Measurements from ENCODE around the gene NPHP1. TPM values are rescaled to one million over a fixed set of nuclear protein-coding genes. Genes with fewer than 3 reads are reported as not detected.
"Not testable (repeated sequence)": the region's sequence is repeated elsewhere in the genome, so short reads cannot be mapped to it uniquely, and the experiment has no call there.

NPHP1 gene
- total and polyA plus RNA-seq, 3 experiments from 2014 or later = 1.0 to 2.5 (median 1.9) TPM

DNA sequence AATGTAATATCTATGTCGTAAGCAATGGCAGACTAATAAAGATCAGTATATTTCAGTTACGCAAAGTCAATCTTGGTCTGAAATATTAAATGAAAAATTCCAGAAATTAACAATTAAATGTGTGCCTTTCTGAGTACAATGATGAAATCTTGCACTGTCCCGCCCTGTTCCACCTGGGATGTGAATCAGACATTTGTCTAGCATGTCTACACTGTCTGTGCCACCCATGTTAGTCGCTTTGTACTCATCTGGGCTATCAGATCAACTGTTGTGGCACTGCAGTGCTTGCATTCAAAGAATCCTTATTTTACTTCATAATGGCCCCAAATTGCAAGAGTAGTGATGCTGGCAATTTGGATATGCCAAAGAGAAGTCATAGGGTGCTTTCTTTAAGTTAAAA, 114.6 kb downstream of the NPHP1 start:
- H3K27ac ChIP-seq (ENCODE audit: low read depth, low read length); CTCF ChIA-PET; H3K36me3 ChIP-seq (ENCODE audit: insufficient read depth, low read length); H3K4me3 ChIP-seq (ENCODE audit: low read length); H3K36me3 Mint-ChIP-seq; H3K27me3 Mint-ChIP-seq; H3K9me3 Mint-ChIP-seq; H3K4me1 Mint-ChIP-seq; H3K27ac Mint-ChIP-seq; DNase-seq; H3K27me3 ChIP-seq (ENCODE audit: insufficient read depth, low read length, poor library complexity, severe bottlenecking); H3K4me3 Mint-ChIP-seq; POLR2A ChIA-PET; H3K9me3 ChIP-seq (ENCODE audit: low read length); H3K4me1 ChIP-seq (ENCODE audit: insufficient read depth, low read length): not testable (repeated sequence)

DNA sequence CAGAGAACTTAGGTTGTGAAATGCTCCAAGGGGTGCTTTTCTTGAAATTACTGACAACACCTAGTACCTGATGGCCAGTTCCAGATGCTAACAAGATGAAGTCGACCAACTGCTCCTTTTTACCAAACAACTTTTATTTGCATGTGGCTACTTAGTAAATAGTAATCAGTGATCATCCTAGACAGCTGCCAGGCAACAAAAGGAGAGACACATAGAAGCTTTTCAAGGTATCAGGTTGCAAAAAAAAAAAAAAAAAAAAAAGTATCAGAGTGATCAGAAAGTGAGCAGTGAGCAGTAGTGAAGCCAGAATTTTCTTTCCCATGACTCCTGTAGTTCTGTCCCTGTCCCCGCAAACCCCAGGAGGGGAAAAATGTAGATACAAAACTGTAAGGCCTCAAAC, 121.1 kb downstream of the NPHP1 start:
- H3K27me3 Mint-ChIP-seq; H3K9me3 ChIP-seq (ENCODE audit: low read length); DNase-seq; H3K36me3 ChIP-seq (ENCODE audit: insufficient read depth, low read length); H3K4me1 ChIP-seq (ENCODE audit: insufficient read depth, low read length); H3K36me3 Mint-ChIP-seq; H3K4me1 Mint-ChIP-seq; H3K4me3 Mint-ChIP-seq; H3K27ac ChIP-seq (ENCODE audit: low read depth, low read length); H3K4me3 ChIP-seq (ENCODE audit: low read length); H3K27ac Mint-ChIP-seq; H3K27me3 ChIP-seq (ENCODE audit: insufficient read depth, low read length, poor library complexity, severe bottlenecking); CTCF ChIA-PET; H3K9me3 Mint-ChIP-seq; POLR2A ChIA-PET: not testable (repeated sequence)

DNA sequence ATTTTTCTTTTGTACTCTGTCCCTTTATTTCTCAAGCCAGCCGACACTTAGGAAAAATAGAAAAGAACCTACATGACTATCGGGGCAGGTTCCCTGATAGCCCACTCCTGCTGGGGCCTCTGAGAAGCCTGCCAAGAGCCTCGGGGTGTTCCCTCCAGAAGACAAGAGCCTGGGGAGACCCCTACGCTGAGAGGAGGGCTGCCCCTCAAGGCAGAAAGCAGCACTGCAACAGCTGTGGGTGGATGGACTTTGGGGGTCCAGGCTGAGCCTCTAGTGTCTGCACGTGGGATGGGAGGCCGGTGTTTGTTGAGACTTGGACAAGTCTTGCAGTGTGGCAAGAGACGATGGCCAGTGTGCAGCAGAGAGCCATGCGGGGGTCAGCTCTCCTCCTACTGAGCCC, 121.7 kb downstream of the NPHP1 start:
- H3K27ac Mint-ChIP-seq; DNase-seq; H3K27ac ChIP-seq (ENCODE audit: low read depth, low read length); H3K4me3 Mint-ChIP-seq; H3K4me1 ChIP-seq (ENCODE audit: insufficient read depth, low read length); CTCF ChIA-PET; H3K9me3 ChIP-seq (ENCODE audit: low read length); H3K27me3 ChIP-seq (ENCODE audit: insufficient read depth, low read length, poor library complexity, severe bottlenecking); H3K4me3 ChIP-seq (ENCODE audit: low read length); H3K36me3 Mint-ChIP-seq; H3K27me3 Mint-ChIP-seq; H3K36me3 ChIP-seq (ENCODE audit: insufficient read depth, low read length); H3K9me3 Mint-ChIP-seq; H3K4me1 Mint-ChIP-seq; POLR2A ChIA-PET: not testable (repeated sequence)

DNA sequence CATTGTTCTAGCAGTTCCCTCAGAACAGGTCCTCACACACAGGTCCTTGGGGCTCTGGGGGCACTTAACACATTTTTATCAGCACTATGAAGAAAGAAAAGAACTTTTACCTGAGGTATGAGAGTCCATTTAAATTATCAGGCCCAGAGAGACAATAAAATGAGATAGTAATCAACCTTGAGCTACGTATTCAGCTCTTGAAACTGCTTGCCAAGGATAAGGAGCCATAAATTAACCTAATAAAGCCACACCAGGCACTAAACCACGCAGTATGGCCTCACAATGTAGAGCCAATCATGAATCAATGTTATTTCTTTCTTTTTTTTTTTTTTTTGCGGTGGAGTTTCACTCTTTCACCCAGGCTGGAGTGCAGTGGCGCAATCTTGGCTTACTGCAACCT, 126.7 kb downstream of the NPHP1 start:
- not testable (repeated sequence) for DNase-seq; H3K36me3 ChIP-seq (ENCODE audit: insufficient read depth, low read length); H3K4me1 Mint-ChIP-seq

DNA sequence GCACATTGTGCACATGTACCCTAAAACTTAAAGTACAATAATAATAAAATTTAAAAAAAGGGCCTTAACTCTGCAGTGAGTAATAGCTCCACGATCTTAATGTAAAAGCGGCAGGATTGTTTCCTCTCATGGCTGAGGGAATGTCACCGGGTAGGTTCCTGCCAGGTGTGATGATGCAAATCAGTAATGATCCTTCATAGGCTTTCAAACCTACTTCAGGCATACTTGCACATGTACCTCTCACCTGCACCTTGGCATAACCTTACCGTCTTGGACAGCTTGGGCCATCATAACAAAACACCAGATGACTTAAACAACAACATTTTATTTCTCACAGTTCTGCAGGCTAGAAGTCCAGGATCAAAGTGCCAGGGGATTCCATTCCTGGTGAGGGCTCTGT, 128.9 kb downstream of the NPHP1 start:
- H3K9me3 Mint-ChIP-seq; H3K36me3 Mint-ChIP-seq; H3K9me3 ChIP-seq (ENCODE audit: low read length); H3K27ac Mint-ChIP-seq; CTCF ChIA-PET; H3K4me3 ChIP-seq (ENCODE audit: low read length); H3K4me3 Mint-ChIP-seq; H3K36me3 ChIP-seq (ENCODE audit: insufficient read depth, low read length); POLR2A ChIA-PET; H3K27ac ChIP-seq (ENCODE audit: low read depth, low read length); DNase-seq; H3K27me3 Mint-ChIP-seq; H3K4me1 ChIP-seq (ENCODE audit: insufficient read depth, low read length); H3K27me3 ChIP-seq (ENCODE audit: insufficient read depth, low read length, poor library complexity, severe bottlenecking); H3K4me1 Mint-ChIP-seq: not testable (repeated sequence)

More for the DNA sequence above, 126.7 kb downstream of the NPHP1 start:
- H3K27me3 Mint-ChIP-seq; H3K36me3 Mint-ChIP-seq; H3K4me1 ChIP-seq (ENCODE audit: insufficient read depth, low read length); H3K27me3 ChIP-seq (ENCODE audit: insufficient read depth, low read length, poor library complexity, severe bottlenecking); H3K9me3 Mint-ChIP-seq; H3K4me3 ChIP-seq (ENCODE audit: low read length); H3K27ac ChIP-seq (ENCODE audit: low read depth, low read length); H3K4me3 Mint-ChIP-seq; POLR2A ChIA-PET; CTCF ChIA-PET; H3K27ac Mint-ChIP-seq; H3K9me3 ChIP-seq (ENCODE audit: low read length): not testable (repeated sequence)

Other genes with a start within 250 kb of the NPHP1 start
- gene MALL, start 89.2 kb downstream of the NPHP1 start, total RNA-seq = under 1 TPM; 0.47 to 0.50 TPM
- gene MALL, start 89.2 kb downstream of the NPHP1 start, polyA plus RNA-seq = 0.38 TPM
- gene MTLN, start 7.5 kb upstream of the NPHP1 start, total RNA-seq = 100 to 1,000 TPM; 112 to 120 TPM
- 121 TPM for gene MTLN, start 7.5 kb upstream of the NPHP1 start, polyA plus RNA-seq

Data from CD8-positive, alpha-beta memory T cell (primary cell).